ENCODE data around the gene RBKS.

- TF ChIP-seq CTCF (IDR thresholded peaks at IDR 0.05; ENCODE audit: insufficient read depth, low read length) (no peak), POLR2AphosphoS5 (IDR thresholded peaks at IDR 0.05; ENCODE audit: low read depth) (no peak), REST (IDR thresholded peaks at IDR 0.05; ENCODE audit: insufficient replicate concordance, low read depth) (no peak), SPI1 (IDR thresholded peaks at IDR 0.05; ENCODE audit: borderline replicate concordance, low read depth) (no peak)
These were observed 78.4 kb downstream of the RBKS start for GRCh38 chr2:27811768-27812167.

All from HL-60 (cell line).